HG03159 (cell line): ENCODE measurements around the gene SCGN.
"Not testable (repeated sequence)": the region's sequence is repeated elsewhere in the genome, so short reads cannot be mapped to it uniquely, and the experiment has no call there.

Source experiments
- ATAC-seq: cut with Tn5 transposase; IDR thresholded peaks from one replicate; pipeline ENCODE4 v1.9.1; 2021; ENCODE audit warnings: mild to moderate bottlenecking, moderate library complexity; ENCODE audit not compliant: unreplicated experiment

SCGN gene

GRCh38 chr6:25717866-25718740 lies 66.1 kb downstream of the SCGN start:
- no peak for ATAC-seq

DNA sequence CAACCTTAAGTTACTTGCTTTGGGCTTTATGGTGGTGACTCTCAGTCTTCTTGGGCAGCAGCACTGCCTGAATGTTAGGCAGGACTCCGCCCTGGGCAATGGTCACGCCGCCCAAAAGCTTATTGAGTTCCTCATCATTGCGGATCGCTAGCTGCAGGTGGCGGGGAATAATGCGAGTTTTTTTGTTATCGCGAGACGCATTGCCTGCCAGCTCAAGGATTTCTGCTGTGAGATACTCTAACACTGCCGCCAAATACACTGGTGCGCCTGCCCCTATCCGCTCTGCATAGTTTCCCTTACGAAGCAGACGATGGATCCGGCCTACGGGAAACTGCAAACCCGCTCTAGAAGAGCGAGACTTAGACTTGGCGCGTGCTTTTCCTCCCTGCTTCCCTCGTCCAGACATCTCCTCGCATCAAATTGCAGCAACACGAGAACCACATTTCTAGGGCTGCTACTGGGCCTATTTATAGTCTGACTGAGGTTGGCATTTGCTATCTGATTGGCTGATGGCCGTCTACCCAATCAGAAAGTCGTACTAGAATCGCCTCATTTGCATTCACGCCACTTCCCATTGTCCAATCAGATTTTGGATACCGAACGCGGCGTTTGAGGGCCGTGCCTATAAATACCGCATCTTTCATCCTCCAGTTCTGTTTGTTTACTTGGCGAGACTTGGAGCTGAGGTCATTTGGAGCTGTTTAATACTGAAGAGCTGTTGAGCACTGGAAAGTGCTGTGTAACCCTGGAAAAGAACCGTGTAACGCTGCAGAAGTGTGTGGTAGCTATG lies 74.3 kb downstream of the SCGN start:
- no peak for ATAC-seq

GRCh38 chr6:25727028-25727427 lies 75.0 kb downstream of the SCGN start:
- no peak for ATAC-seq

- no peak for ATAC-seq
Observed at GRCh38 chr6:25730907-25731306, 78.9 kb downstream of the SCGN start.

DNA sequence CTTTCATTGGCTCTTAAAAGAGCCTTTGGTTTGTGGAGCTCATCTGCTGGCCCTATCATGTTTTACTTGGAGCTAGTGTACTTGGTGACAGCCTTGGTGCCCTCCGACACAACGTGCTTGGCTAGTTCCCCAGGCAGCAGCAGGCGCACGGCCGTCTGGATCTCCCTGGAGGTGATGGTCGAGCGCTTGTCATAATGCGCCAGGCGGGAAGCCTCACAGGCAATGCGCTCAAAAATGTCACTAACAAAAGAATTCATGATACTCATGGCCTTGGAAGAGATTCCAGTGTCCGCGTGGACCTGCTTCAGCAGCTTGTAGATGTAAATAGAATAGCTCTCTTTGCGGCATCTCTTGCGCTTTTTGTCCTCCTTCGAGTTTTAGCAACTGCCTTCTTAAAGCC lies 79.7 kb downstream of the SCGN start:
- no peak for ATAC-seq

DNA sequence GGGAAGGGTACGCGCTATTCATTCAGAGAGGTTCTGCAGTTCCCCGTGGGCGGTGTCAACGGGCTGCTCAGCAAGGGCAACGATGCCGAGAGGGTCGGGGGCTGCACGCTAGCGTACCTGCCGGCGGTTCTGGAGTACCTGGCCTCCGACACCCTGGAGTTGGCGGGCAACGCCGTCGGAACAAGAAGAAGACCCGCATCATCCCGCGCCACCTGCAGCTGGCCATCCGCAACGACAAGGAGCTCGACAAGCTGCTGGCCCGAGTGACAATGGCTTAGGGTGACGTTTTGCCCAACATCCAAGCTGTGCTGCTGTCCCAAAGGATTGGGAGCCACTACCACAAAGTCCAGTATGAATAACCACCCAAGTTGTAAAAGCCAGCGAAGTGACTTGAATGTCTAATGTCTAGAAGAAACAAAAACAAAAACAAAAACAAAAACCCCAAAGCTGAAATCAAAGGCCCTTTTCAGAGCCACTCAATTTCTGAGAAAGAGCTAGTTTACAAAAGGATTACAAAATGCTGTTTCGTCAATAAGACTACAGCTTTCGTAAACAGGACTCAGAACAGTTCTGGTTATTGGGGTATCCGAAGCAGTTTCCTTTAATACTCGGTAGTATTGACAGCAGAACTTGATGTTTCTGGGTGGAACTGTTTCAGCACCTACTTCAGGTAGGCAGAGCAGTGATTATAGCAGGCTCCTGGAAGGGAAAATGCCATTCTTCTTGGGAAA lies 80.6 kb downstream of the SCGN start:
- no peak for ATAC-seq

- ATAC-seq = no peak
Observed at GRCh38 chr6:25735261-25735660, 83.2 kb downstream of the SCGN start.

- ATAC-seq = no peak
Observed at GRCh38 chr6:25743868-25744267, 91.9 kb downstream of the SCGN start.

- no peak for ATAC-seq
Observed at GRCh38 chr6:25745836-25746235, 93.8 kb downstream of the SCGN start.

DNA sequence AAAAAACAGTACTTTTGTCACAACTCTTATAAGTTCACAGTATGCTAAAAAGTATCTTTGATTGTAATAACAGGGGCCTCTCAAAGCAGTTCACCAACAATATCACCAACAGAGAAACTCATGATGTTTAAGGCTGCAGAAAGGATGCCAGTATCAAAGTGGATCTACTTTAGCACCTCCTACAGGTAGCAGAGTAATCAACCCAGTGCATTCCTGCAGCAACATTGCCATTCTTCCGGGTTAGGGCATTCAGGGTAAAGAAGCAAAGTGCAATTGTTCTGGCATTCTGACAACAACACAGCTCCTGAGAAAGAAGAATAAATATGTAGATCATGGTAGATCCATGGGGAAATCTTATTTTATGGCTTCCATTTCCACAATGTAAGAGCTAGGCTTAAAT lies 95.0 kb downstream of the SCGN start:
- ATAC-seq = no peak

DNA sequence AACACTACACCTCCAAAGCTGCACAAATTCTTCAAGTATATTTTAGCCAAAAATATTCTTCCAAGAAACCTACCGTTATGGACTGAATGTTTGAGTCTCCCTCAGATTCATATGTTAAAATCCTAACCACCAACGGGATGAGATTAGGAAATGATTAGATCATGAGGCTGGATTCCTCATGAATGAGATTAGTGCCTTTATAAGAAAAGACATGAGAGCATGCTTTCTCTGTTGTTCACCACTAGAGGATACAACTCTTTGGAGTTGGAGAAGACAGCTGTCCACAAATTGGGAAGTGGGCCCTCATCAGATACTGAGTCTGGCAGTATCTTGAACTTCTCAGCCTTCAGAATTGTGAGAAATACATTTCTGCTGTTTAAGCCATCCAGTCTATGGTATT lies 95.5 kb downstream of the SCGN start:
- no peak for ATAC-seq

DNA sequence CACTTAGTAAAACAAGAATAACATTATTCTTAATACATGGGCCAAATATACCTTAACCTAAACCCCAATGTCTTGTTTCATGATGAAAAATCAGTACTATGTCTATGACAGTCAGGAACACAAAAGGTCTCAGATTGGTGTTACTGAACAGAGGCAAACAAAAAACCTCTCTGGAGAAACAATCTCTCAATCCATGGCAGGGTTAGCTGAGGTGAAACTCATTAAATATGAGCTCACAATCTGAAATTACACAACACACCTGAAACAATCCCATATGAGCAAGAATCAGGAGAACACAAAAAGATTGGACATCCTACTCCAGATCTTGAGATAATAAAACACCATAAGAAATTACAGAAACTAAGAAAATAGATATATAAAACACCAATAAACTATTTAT lies 96.0 kb downstream of the SCGN start:
- no peak for ATAC-seq

DNA sequence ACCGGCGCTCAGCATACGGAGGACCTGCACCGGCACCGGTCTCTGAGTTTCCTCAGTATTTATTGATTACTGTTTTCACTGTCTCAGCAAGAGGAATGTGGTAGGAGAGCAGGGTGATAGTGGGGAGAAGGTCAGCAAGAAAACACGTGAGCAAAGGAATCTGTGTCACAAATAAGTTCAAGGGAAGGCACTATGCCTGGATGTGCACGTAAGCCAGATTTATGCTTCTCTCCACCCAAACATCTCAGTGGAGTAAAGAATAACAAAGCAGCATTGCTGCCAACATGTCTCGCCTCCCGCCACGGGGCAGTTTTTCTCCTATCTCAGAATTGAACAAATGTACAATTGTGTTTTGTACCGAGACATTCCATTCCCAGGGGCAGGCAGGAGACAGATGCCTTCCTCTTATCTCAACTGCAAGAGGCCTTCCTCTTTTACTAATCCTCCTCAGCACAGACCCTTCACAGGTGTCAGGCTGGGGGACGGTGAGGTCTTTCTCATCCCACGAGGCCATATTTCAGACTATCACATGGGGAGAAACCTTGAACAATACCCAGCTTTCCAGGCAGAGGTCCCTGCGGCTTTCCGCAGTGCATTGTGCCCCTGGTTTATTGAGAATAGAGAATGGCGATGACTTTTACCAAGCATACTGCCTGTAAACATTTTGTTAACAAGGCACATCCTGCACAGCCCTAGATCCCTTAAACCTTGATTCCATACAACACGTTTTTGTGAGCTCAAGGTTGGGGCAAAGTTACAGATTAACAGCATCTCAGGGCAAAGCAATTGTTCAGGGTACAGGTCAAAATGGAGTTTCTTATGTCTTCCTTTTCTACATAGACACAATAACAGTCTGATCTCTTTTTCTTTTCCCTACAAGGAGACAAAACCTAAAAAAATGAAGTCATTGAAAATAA lies 96.8 kb downstream of the SCGN start:
- ATAC-seq = not testable (repeated sequence)

- ATAC-seq = no peak
Observed at GRCh38 chr6:25749837-25750236, 97.8 kb downstream of the SCGN start.

DNA sequence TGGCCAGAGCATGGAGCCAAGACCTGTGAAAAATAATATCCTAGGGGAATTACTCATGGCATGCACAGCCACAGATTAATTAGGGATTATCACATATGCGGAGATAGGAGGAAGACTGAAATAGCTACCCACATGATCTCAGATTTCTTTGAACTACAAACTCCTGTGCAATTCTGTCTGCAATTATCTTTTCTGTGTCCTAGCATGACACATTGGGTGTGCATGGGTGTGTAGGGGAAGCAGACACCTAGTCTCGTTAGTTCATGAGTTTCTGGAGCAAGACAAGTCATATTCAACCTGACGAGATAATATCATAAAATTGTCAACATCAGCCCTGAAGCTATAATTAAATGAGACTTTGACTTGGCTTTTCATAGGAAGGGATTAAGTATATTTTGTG lies 98.9 kb downstream of the SCGN start:
- ATAC-seq = no peak
